ENCODE measurements around the gene MOB4. TPM values are rescaled to one million over a fixed set of nuclear protein-coding genes. Genes with fewer than 3 reads are reported as not detected.

Gene MOB4
- total RNA-seq, 1 donor from 2014 or later, result 46.4 TPM

- DNase-seq, result no peak
- Mint-ChIP-seq H3K4me3 (ENCODE audit: unreplicated experiment) (no peak overlapping the region), H3K27ac (ENCODE audit: unreplicated experiment) (no peak overlapping the region), H3K36me3 (ENCODE audit: unreplicated experiment) (peaks cover 5% of the 10 kb centered on the region), H3K9me3 (ENCODE audit: unreplicated experiment) (peaks cover 5% of the 10 kb centered on the region), H3K4me1 (ENCODE audit: low read depth, unreplicated experiment) (no peaks in the 10 kb centered on the region), H3K27me3 (ENCODE audit: unreplicated experiment) (no peaks in the 10 kb centered on the region)
- no peak for TF ChIP-seq CTCF (IDR thresholded peaks at IDR 0.05; ENCODE audit: partially characterized antibody, unreplicated experiment)
Measured at GRCh38 chr2:197591339-197592072, 75.6 kb downstream of the MOB4 start.

- H3K27me3 Mint-ChIP-seq (ENCODE audit: unreplicated experiment), result peaks cover 2% of the 10 kb centered on the region
- no peaks in the 10 kb centered on the region for H3K36me3 Mint-ChIP-seq (ENCODE audit: unreplicated experiment)
- no peak for TF ChIP-seq CTCF (IDR thresholded peaks at IDR 0.05; ENCODE audit: partially characterized antibody, unreplicated experiment)
- H3K4me1 Mint-ChIP-seq (ENCODE audit: low read depth, unreplicated experiment), result no peaks in the 10 kb centered on the region
- H3K4me3 Mint-ChIP-seq (ENCODE audit: unreplicated experiment), result no peak overlapping the region
- no peaks in the 10 kb centered on the region for H3K9me3 Mint-ChIP-seq (ENCODE audit: unreplicated experiment)
- H3K27ac Mint-ChIP-seq (ENCODE audit: unreplicated experiment), result no peak overlapping the region
- no peak for DNase-seq
Measured at GRCh38 chr2:197596766-197597165, 80.9 kb downstream of the MOB4 start.

GRCh38 chr2:197597166-197597565, 81.3 kb downstream of the MOB4 start:
- no peak for DNase-seq
- Mint-ChIP-seq H3K27me3 (ENCODE audit: unreplicated experiment) (peaks cover 2% of the 10 kb centered on the region), H3K4me3 (ENCODE audit: unreplicated experiment) (no peak overlapping the region), H3K9me3 (ENCODE audit: unreplicated experiment) (no peaks in the 10 kb centered on the region), H3K36me3 (ENCODE audit: unreplicated experiment) (no peaks in the 10 kb centered on the region), H3K4me1 (ENCODE audit: low read depth, unreplicated experiment) (no peaks in the 10 kb centered on the region), H3K27ac (ENCODE audit: unreplicated experiment) (no peak overlapping the region)
- no peak for TF ChIP-seq CTCF (IDR thresholded peaks at IDR 0.05; ENCODE audit: partially characterized antibody, unreplicated experiment)

- Mint-ChIP-seq H3K4me3 (ENCODE audit: unreplicated experiment) (no peak overlapping the region), H3K27me3 (ENCODE audit: unreplicated experiment) (peaks cover 2% of the 10 kb centered on the region), H3K36me3 (ENCODE audit: unreplicated experiment) (no peaks in the 10 kb centered on the region), H3K27ac (ENCODE audit: unreplicated experiment) (no peak overlapping the region), H3K9me3 (ENCODE audit: unreplicated experiment) (no peaks in the 10 kb centered on the region), H3K4me1 (ENCODE audit: low read depth, unreplicated experiment) (no peaks in the 10 kb centered on the region)
- TF ChIP-seq CTCF (IDR thresholded peaks at IDR 0.05; ENCODE audit: partially characterized antibody, unreplicated experiment), result no peak
- DNase-seq, result no peak
Measured at GRCh38 chr2:197598450-197598849, 82.6 kb downstream of the MOB4 start.

GRCh38 chr2:197599285-197599965, 83.6 kb downstream of the MOB4 start:
- H3K36me3 Mint-ChIP-seq (ENCODE audit: unreplicated experiment), result no peaks in the 10 kb centered on the region
- no peak overlapping the region for H3K4me3 Mint-ChIP-seq (ENCODE audit: unreplicated experiment)
- DNase-seq, result no peak
- TF ChIP-seq CTCF (IDR thresholded peaks at IDR 0.05; ENCODE audit: partially characterized antibody, unreplicated experiment), result peak; percentile 42
- H3K9me3 Mint-ChIP-seq (ENCODE audit: unreplicated experiment), result no peaks in the 10 kb centered on the region
- no peak overlapping the region for H3K27ac Mint-ChIP-seq (ENCODE audit: unreplicated experiment)
- peaks cover 2% of the 10 kb centered on the region for H3K27me3 Mint-ChIP-seq (ENCODE audit: unreplicated experiment)
- no peaks in the 10 kb centered on the region for H3K4me1 Mint-ChIP-seq (ENCODE audit: low read depth, unreplicated experiment)

Data from glutamatergic neuron (in vitro differentiated cells).